H1 (cell line): ENCODE data around the gene RBM6. TPM values are rescaled to one million over a fixed set of nuclear protein-coding genes. Genes with fewer than 3 reads are reported as not detected.

ENCODE experiments used
- CTCF ChIA-PET: fragments of 300-600 bp; sonication (Branson Sonifier 250); formaldehyde crosslinking; loops from one replicate; lab custom pipeline; 2021; ENCODE audit not compliant: partially characterized antibody; lab: Charles Lee
- POLR2A ChIA-PET: fragments of 300-600 bp; sonication (Branson Sonifier 250); formaldehyde crosslinking; loops from one replicate; lab custom pipeline; 2021; ENCODE audit warnings: inconsistent platforms; ENCODE audit not compliant: partially characterized antibody; lab: Charles Lee
- DNase-seq, 2 experiments: peaks; one replicate each; pipeline versions ENCODE4 v3.0.0 to v3.0.0-alpha.2; 2010 to 2022; ENCODE audit warnings: low spot score in 2 of 2, low read depth in 1 of 2, mixed read lengths in 1 of 2
- FAIRE-seq: peaks from 2 replicates; lab custom pipeline; 2011; peaks lifted over from hg19 to GRCh38; lab: Jason Lieb, UNC
- H2AFZ ChIP-seq: 2 replicates; pipeline ENCODE4 v1.8.1; 2012; ENCODE audit warnings: low read length, inconsistent platforms
- H2AK5ac ChIP-seq: 2 replicates; pipeline ENCODE4 v1.6.1; 2013; ENCODE audit warnings: low read depth, low read length
- H2BK120ac ChIP-seq: replicated peaks from 2 replicates; pipeline ENCODE3; 2013; ENCODE audit warnings: low read depth, low read length, inconsistent platforms
- H2BK12ac ChIP-seq: 2 replicates; pipeline ENCODE4 v1.6.1; 2013; ENCODE audit warnings: low read depth, low read length
- H2BK15ac ChIP-seq: 2 replicates; pipeline ENCODE4 v1.6.1; 2013; ENCODE audit warnings: low read length
- H2BK20ac ChIP-seq: 2 replicates; pipeline ENCODE4 v1.6.1; 2013; ENCODE audit warnings: low read length
- H2BK5ac ChIP-seq: 2 replicates; pipeline ENCODE4 v1.6.1; 2013; ENCODE audit warnings: low read depth, low read length
- H3K14ac ChIP-seq: 2 replicates; pipeline ENCODE4 v1.6.1; 2013; ENCODE audit warnings: inconsistent platforms; ENCODE audit not compliant: insufficient read length
- H3K18ac ChIP-seq: 2 replicates; pipeline ENCODE4 v1.6.1; 2013; ENCODE audit warnings: low read length; ENCODE audit errors: extremely low read depth
- H3K23ac ChIP-seq: 2 replicates; pipeline ENCODE4 v1.6.1; 2013; ENCODE audit warnings: inconsistent platforms; ENCODE audit not compliant: insufficient read length
- H3K23me2 ChIP-seq: 2 replicates; pipeline ENCODE4 v1.6.1; 2013; ENCODE audit warnings: low read depth, low read length
- H3K27ac ChIP-seq: 2 replicates; pipeline ENCODE4 v1.6.1; 2011; ENCODE audit warnings: low read depth, low read length, inconsistent platforms
- H3K27me3 ChIP-seq, 4 experiments: replicated peaks in 1 of 4; 1 replicate in 1 of 4; 2 replicates in 3 of 4; pipeline versions ENCODE4 v1.6.1 to v1.8.1; 2011 to 2013; ENCODE audit warnings: low read length in 3 of 4, mild to moderate bottlenecking in 3 of 4, inconsistent platforms in 2 of 4, mixed read lengths in 2 of 4, moderate library complexity in 1 of 4; ENCODE audit not compliant: control insufficient read depth in 3 of 4, insufficient read depth in 3 of 4; ENCODE audit errors: extremely low read depth in 1 of 4
- H3K36me3 ChIP-seq, 4 experiments: 2 replicates each; pipeline versions ENCODE4 v1.6.1 to v1.8.1; 2011 to 2013; ENCODE audit warnings: mild to moderate bottlenecking in 4 of 4, low read length in 3 of 4, moderate library complexity in 2 of 4, control low read depth in 1 of 4, inconsistent platforms in 1 of 4; ENCODE audit not compliant: insufficient read depth in 4 of 4, control insufficient read depth in 2 of 4
- H3K4ac ChIP-seq: replicated peaks from 2 replicates; pipeline ENCODE3; 2013; ENCODE audit warnings: low read length, low read depth, mixed read lengths, inconsistent platforms; ENCODE audit not compliant: insufficient read length
- H3K4me1 ChIP-seq, 4 experiments: replicated peaks in 1 of 4; 1 replicate in 1 of 4; 2 replicates in 3 of 4; pipeline versions ENCODE4 v1.6.1 to v1.8.1; 2011 to 2013; ENCODE audit warnings: low read length in 3 of 4, inconsistent platforms in 2 of 4, mixed read lengths in 1 of 4; ENCODE audit not compliant: insufficient read depth in 4 of 4, control insufficient read depth in 3 of 4
- H3K4me2 ChIP-seq, 2 experiments: 2 replicates each; pipeline versions ENCODE4 v1.6.1 to v1.8.1; 2011 to 2013; ENCODE audit warnings: low read depth in 2 of 2, low read length in 2 of 2, control low read depth in 1 of 2, inconsistent platforms in 1 of 2, mild to moderate bottlenecking in 1 of 2; ENCODE audit not compliant: insufficient read depth in 1 of 2
- H3K4me3 ChIP-seq, 4 experiments: fragments of 200-600, 300-600 bp in 1 of 4; sonication (generic), shearing (Covaris generic), sonication (Bioruptor Twin) in 1 of 4; 2 replicates each; pipeline versions ENCODE4 v1.5.1 to v1.8.1; 2011 to 2016; ENCODE audit warnings: low read length in 4 of 4, low read depth in 3 of 4, control low read depth in 2 of 4, inconsistent platforms in 2 of 4, mild to moderate bottlenecking in 2 of 4, mixed read lengths in 1 of 4, moderate library complexity in 1 of 4; ENCODE audit not compliant: insufficient read depth in 2 of 4; ENCODE audit errors: extremely low read depth in 1 of 4
- H3K56ac ChIP-seq: replicated peaks from 2 replicates; pipeline ENCODE3; 2013; ENCODE audit warnings: low read depth, mild to moderate bottlenecking, mixed read lengths, low read length, inconsistent platforms; ENCODE audit not compliant: insufficient read length
- H3K79me1 ChIP-seq: 2 replicates; pipeline ENCODE4 v1.6.1; 2013; ENCODE audit warnings: low read depth, low read length, control low read depth
- H3K79me2 ChIP-seq, 2 experiments: 2 replicates each; pipeline versions ENCODE4 v1.6.1 to v1.8.1; 2012 to 2013; ENCODE audit warnings: low read length in 2 of 2, mild to moderate bottlenecking in 2 of 2, inconsistent platforms in 1 of 2; ENCODE audit not compliant: insufficient read depth in 2 of 2, control insufficient read depth in 1 of 2
- H3K9ac ChIP-seq, 4 experiments: replicated peaks in 1 of 4; 1 replicate in 1 of 4; 2 replicates in 3 of 4; pipeline versions ENCODE4 v1.6.1 to v1.8.1; 2011 to 2013; ENCODE audit warnings: low read depth in 3 of 4, low read length in 3 of 4, control low read depth in 2 of 4, mild to moderate bottlenecking in 2 of 4, moderate library complexity in 2 of 4, inconsistent platforms in 1 of 4; ENCODE audit errors: extremely low read depth in 1 of 4
- H3K9me3 ChIP-seq, 2 experiments: 2 replicates each; pipeline versions ENCODE4 v1.6.1 to v1.8.1; 2012 to 2013; ENCODE audit warnings: mild to moderate bottlenecking in 2 of 2, moderate library complexity in 2 of 2, control low read depth in 1 of 2, inconsistent platforms in 1 of 2, low read depth in 1 of 2, low read length in 1 of 2, mixed read lengths in 1 of 2; ENCODE audit not compliant: insufficient read depth in 2 of 2
- H4K20me1 ChIP-seq, 2 experiments: replicated peaks in 1 of 2; 2 replicates each; pipeline versions ENCODE3 to v1.8.1; 2011 to 2013; ENCODE audit warnings: inconsistent platforms in 2 of 2, low read length in 2 of 2, mild to moderate bottlenecking in 1 of 2; ENCODE audit not compliant: insufficient read depth in 2 of 2, control insufficient read depth in 1 of 2
- H4K5ac ChIP-seq: 2 replicates; pipeline ENCODE4 v1.6.1; 2013; ENCODE audit warnings: low read length, low read depth, mixed read lengths, inconsistent platforms; ENCODE audit not compliant: insufficient read length
- H4K8ac ChIP-seq: 2 replicates; pipeline ENCODE4 v1.8.0; 2013; ENCODE audit warnings: mild to moderate bottlenecking, moderate library complexity, low read length, inconsistent platforms; ENCODE audit not compliant: insufficient read depth; ENCODE audit errors: extremely low read depth
- H4K91ac ChIP-seq: replicated peaks from 2 replicates; pipeline ENCODE3; 2013; ENCODE audit warnings: low read length, mixed read lengths, inconsistent platforms; ENCODE audit not compliant: insufficient read length
- BACH1 ChIP-seq: IDR thresholded peaks from 2 replicates; pipeline ENCODE4 v1.6.1; 2012; ENCODE audit warnings: low read length, improper control_type of control experiment
- CBX5 ChIP-seq: fragments of 300-800, 300-1000 bp; sonication (generic); IDR thresholded peaks from 2 replicates; pipeline ENCODE4 v1.7.1; 2016; ENCODE audit warnings: antibody characterized with exemption, low read length, low read depth
- CHD1 ChIP-seq: IDR thresholded peaks from 2 replicates; pipeline ENCODE4 v1.6.1; 2012; ENCODE audit warnings: low read depth, low read length, improper control_type of control experiment
- CREB1 ChIP-seq: IDR thresholded peaks from 2 replicates; pipeline ENCODE4 v1.6.1; 2012; ENCODE audit warnings: inconsistent platforms
- E2F6 ChIP-seq: IDR thresholded peaks from 2 replicates; pipeline ENCODE4 v1.6.1; 2012; ENCODE audit warnings: inconsistent platforms
- HDAC2 ChIP-seq, 2 experiments: fragments of 300-600 bp in 1 of 2; sonication (generic) in 1 of 2; IDR thresholded peaks; 2 replicates each; pipeline ENCODE4 v1.6.1; 2011 to 2012; ENCODE audit warnings: low read depth in 2 of 2, low read length in 2 of 2, mild to moderate bottlenecking in 2 of 2, moderate library complexity in 2 of 2, borderline replicate concordance in 1 of 2, inconsistent platforms in 1 of 2
- KDM1A ChIP-seq: fragments of 200-600, 300-600 bp; sonication (generic); IDR thresholded peaks from 2 replicates; pipeline ENCODE4 v1.7.1; 2016; ENCODE audit warnings: mild to moderate bottlenecking, low read length, borderline replicate concordance
- KDM5A ChIP-seq: fragments of 200-600 bp; IDR thresholded peaks from 2 replicates; pipeline ENCODE4 v1.7.1; 2012; ENCODE audit warnings: mild to moderate bottlenecking, low read length, inconsistent platforms, mixed read lengths
- MAFK ChIP-seq: IDR thresholded peaks from 2 replicates; pipeline ENCODE4 v1.6.1; 2012; ENCODE audit warnings: low read depth, mild to moderate bottlenecking, improper control_type of control experiment, low read length
- NANOG ChIP-seq: IDR thresholded peaks from 2 replicates; pipeline ENCODE4 v1.6.1; 2011; ENCODE audit warnings: low read length, low read depth, mild to moderate bottlenecking, inconsistent platforms; ENCODE audit not compliant: insufficient read depth, poor library complexity, severe bottlenecking
- POLR2A ChIP-seq, 2 experiments: IDR thresholded peaks; 1 replicate in 1 of 2; 2 replicates in 1 of 2; pipeline ENCODE4 v1.6.1; 2011; ENCODE audit warnings: low read depth in 2 of 2, low read length in 2 of 2, mild to moderate bottlenecking in 2 of 2; ENCODE audit errors: control extremely low read depth in 1 of 2
- POLR2AphosphoS5 ChIP-seq: IDR thresholded peaks from 2 replicates; pipeline ENCODE4 v1.6.1; 2011; ENCODE audit warnings: low read depth, low read length
- RXRA ChIP-seq: IDR thresholded peaks from 2 replicates; pipeline ENCODE4 v1.6.1; 2011; ENCODE audit warnings: low read depth, mild to moderate bottlenecking, low read length, moderate library complexity; ENCODE audit not compliant: insufficient read depth
- SIRT6 ChIP-seq: IDR thresholded peaks from one replicate; pipeline ENCODE4 v1.7.1; 2012; ENCODE audit warnings: low read length, inconsistent platforms
- SP4 ChIP-seq: IDR thresholded peaks from 2 replicates; pipeline ENCODE4 v1.6.1; 2012; ENCODE audit warnings: low read length, inconsistent platforms
- ZNF274 ChIP-seq: IDR thresholded peaks from 2 replicates; pipeline ENCODE4 v1.7.0; 2012; ENCODE audit warnings: low read length, borderline replicate concordance; ENCODE audit errors: extremely low read depth
- WGBS, 2 experiments: shearing (Covaris generic) in 1 of 2; methylation state at CpG; one replicate each; pipeline versions ENCODE4 v1.1.6 to v1.1.7; 2013 to 2015; ENCODE audit warnings: low lambda C conversion rate in 2 of 2, mixed read lengths in 2 of 2, inconsistent platforms in 1 of 2, low coverage in 1 of 2, missing lambda C conversion rate in 1 of 2; ENCODE audit not compliant: insufficient replicate concordance in 2 of 2, insufficient coverage in 1 of 2, insufficient read length in 1 of 2; ENCODE audit errors: extremely low coverage in 1 of 2, missing lambda C conversion rate in 1 of 2; 5-methylcytosine and 5-hydroxymethylcytosine counted together
- polyA plus RNA-seq, 7 experiments: library from polyadenylated mRNA; depleted of rRNA in 3 of 7; stranded (reverse) in 5 of 7; unstranded in 2 of 7; fragments of >200 nt in 5 of 7; fragments of 200-250 nt in 2 of 7; gene quantifications; 1 replicate in 5 of 7; 2 replicates in 1 of 7; 4 replicates in 1 of 7; pipeline versions ENCODE4 v1.2.1 to v1.2.3, GENCODE V29; 2011 to 2013; ENCODE audit warnings: missing spikeins in 2 of 7, mixed read lengths in 2 of 7
- total RNA-seq: library from RNA; stranded (reverse); fragmentation: NEBNext Ultra II Directional; extraction: Animal tissue kit (Norgen Biotek cat#: 25700); gene quantifications from 2 replicates; pipeline ENCODE4 v1.2.1, GENCODE V29; 2021

The RBM6 gene
- total and polyA plus RNA-seq, 2 of the 8 experiments (the other 6 are each of a cell fraction or from before 2014, with no cell fraction given) = 30.6 to 80.1 TPM

GRCh38 chr3:50047426-50047825 is 107.5 kb downstream of the RBM6 start:
- no peak overlapping the region for H2BK12ac ChIP-seq
- no peak overlapping the region for H2BK20ac ChIP-seq
- no peak overlapping the region for H3K4me2 ChIP-seq
- H2AK5ac ChIP-seq = no peak overlapping the region
- H3K23me2 ChIP-seq = no peaks in the 10 kb centered on the region
- no peaks in the 10 kb centered on the region for H3K4me1 ChIP-seq
- H3K79me2 ChIP-seq = no peaks in the 10 kb centered on the region
- peaks cover 0 to 17% (median 9%) of the 10 kb centered on the region in 4 experiments; a peak in 6 of 8 replicates for H3K36me3 ChIP-seq
- H2BK5ac ChIP-seq = no peak overlapping the region
- no peak overlapping the region for H3K4me3 ChIP-seq
- H3K23ac ChIP-seq = no peak overlapping the region
- H4K8ac ChIP-seq = no peak overlapping the region
- no peaks in the 10 kb centered on the region; the same call in 1 of the 2 replicates for H3K79me1 ChIP-seq
- H4K5ac ChIP-seq = no peak overlapping the region
- peaks cover 0 to 2% of the 10 kb centered on the region in 2 experiments for H4K20me1 ChIP-seq
- H3K9ac ChIP-seq = no peak overlapping the region
- H3K56ac ChIP-seq = no peak overlapping the region
- no peak overlapping the region for H2BK120ac ChIP-seq
- no peaks in the 10 kb centered on the region for H3K9me3 ChIP-seq
- H3K27me3 ChIP-seq = no peaks in the 10 kb centered on the region
- ChIA-PET CTCF (no interaction called here), POLR2A (no interaction called here)
- H3K4ac ChIP-seq = no peak overlapping the region
- H2AFZ ChIP-seq = no peak overlapping the region
- no peak overlapping the region for H3K27ac ChIP-seq
- H3K14ac ChIP-seq = no peak overlapping the region
- FAIRE-seq (no peak), DNase-seq (no peak)
- H3K18ac ChIP-seq = no peak overlapping the region
- no peak overlapping the region for H4K91ac ChIP-seq
- WGBS, 2 experiments = 100% methylated on average over 4 of the region's 4 CpGs; no CpG with 5 or more reads in 1 of the 2 experiments
- H2BK15ac ChIP-seq = no peak overlapping the region
- TF ChIP-seq SP4 (no peak), BACH1 (no peak), ZNF274 (no peak), SIRT6 (no peak), NANOG (no peak), MAFK (no peak), POLR2AphosphoS5 (no peak), KDM5A (no peak), RXRA (no peak), CREB1 (no peak), CBX5 (no peak), POLR2A (IDR thresholded peaks at IDR 0.05; ENCODE audit: control extremely low read depth in 1 of 2, low read depth in 2 of 2, low read length in 2 of 2) (no peak), E2F6 (no peak), HDAC2 (IDR thresholded peaks at IDR 0.05; ENCODE audit: borderline replicate concordance in 1 of 2, low read depth in 2 of 2, low read length in 2 of 2) (no peak), KDM1A (no peak), CHD1 (no peak)
